ENCODE measurements around the gene TMEM121.
"Not testable (repeated sequence)": the region's sequence is repeated elsewhere in the genome, so short reads cannot be mapped to it uniquely, and the experiment has no call there.

- not testable (repeated sequence) for TF ChIP-seq CTCF (conservative IDR thresholded peaks at IDR 0.05; ENCODE audit: low read length); EZH2phosphoT487 (IDR thresholded peaks at IDR 0.05; ENCODE audit: borderline replicate concordance, low read depth, low read length)
Observed at GRCh38 chr14:105573841-105574240, 47.5 kb downstream of the TMEM121 start.
